GM12878 (cell line): ENCODE data around the gene PRRC2A. TPM values are rescaled to one million over a fixed set of nuclear protein-coding genes. Genes with fewer than 3 reads are reported as not detected.

Source experiments
- ATAC-seq: fragments of 200-7000 bp; cut with Tn5 transposase; 3 replicates; pipeline ENCODE4 v1.9.1; 2020; ENCODE audit warnings: mild to moderate bottlenecking, moderate library complexity
- BruUV-seq: library from RNA; stranded (reverse); fragments of 400-500 nt; replicated peaks from 2 replicates; lab custom pipeline; 2021; lab: Mats Ljungman, UMichigan
- CTCF ChIA-PET: fragments of 300-600 bp; sonication (Branson Sonifier 250); formaldehyde crosslinking; extraction: SDS; loops from one replicate; lab custom pipeline; 2021; ENCODE audit warnings: inconsistent platforms; lab: Yijun Ruan, JAX
- POLR2A ChIA-PET: fragments of 350-600 bp; formaldehyde crosslinking; extraction: SDS; loops from one replicate; lab custom pipeline; 2021; ENCODE audit warnings: inconsistent platforms; lab: Charles Lee
- RAD21 ChIA-PET: fragments of 300-600 bp; sonication (Branson Sonifier 250); formaldehyde crosslinking; loops from one replicate; lab custom pipeline; 2023; ENCODE audit warnings: antibody characterized with exemption; ENCODE audit not compliant: unreplicated experiment; lab: Charles Lee
- SMC1A ChIA-PET: fragments of 300-600 bp; sonication (Branson Sonifier 250); formaldehyde crosslinking; loops from one replicate; lab custom pipeline; 2023; ENCODE audit not compliant: unreplicated experiment, uncharacterized antibody; lab: Charles Lee
- DNase-seq: peaks from one replicate; pipeline ENCODE4 v3.0.0-alpha.2; 2011; ENCODE audit warnings: low read depth, low spot score
- FAIRE-seq: peaks from 3 replicates; lab custom pipeline; 2011; peaks lifted over from hg19 to GRCh38; lab: Jason Lieb, UNC
- H2AFZ ChIP-seq: 2 replicates; pipeline ENCODE4 v1.6.0; 2011; ENCODE audit warnings: low read depth, low read length, control low read depth; ENCODE audit not compliant: control insufficient read depth
- H3K27ac ChIP-seq: 2 replicates; pipeline ENCODE4 v1.5.1; 2011; ENCODE audit warnings: control low read depth; ENCODE audit not compliant: control insufficient read depth, insufficient read depth
- H3K27me3 ChIP-seq, 2 experiments: replicated peaks in 1 of 2; 2 replicates each; pipeline versions ENCODE4 v1.6.0 to v1.6.1; 2011; ENCODE audit warnings: low read length in 1 of 2; ENCODE audit not compliant: control insufficient read depth in 2 of 2, insufficient read depth in 2 of 2
- H3K36me3 ChIP-seq, 2 experiments: 2 replicates each; pipeline ENCODE4 v1.5.1; 2011; ENCODE audit warnings: low read length in 1 of 2; ENCODE audit not compliant: control insufficient read depth in 2 of 2, insufficient read depth in 2 of 2
- H3K4me1 ChIP-seq: 2 replicates; pipeline ENCODE4 v1.6.1; 2011; ENCODE audit warnings: mild to moderate bottlenecking, low read length, moderate library complexity, mixed read lengths; ENCODE audit not compliant: control insufficient read depth, insufficient read depth
- H3K4me2 ChIP-seq: 2 replicates; pipeline ENCODE4 v1.6.0; 2011; ENCODE audit warnings: control low read depth; ENCODE audit not compliant: control insufficient read depth, insufficient read depth
- H3K4me3 ChIP-seq: fragments of 200-600 bp; sonication (generic); 2 replicates; pipeline ENCODE4 v1.5.1; 2016
- H3K79me2 ChIP-seq: 2 replicates; pipeline ENCODE4 v1.6.0; 2011; ENCODE audit warnings: low read length; ENCODE audit not compliant: control insufficient read depth, insufficient read depth
- H3K9ac ChIP-seq: 2 replicates; pipeline ENCODE4 v1.8.0; 2011; ENCODE audit warnings: low read length, control low read depth, mixed read lengths; ENCODE audit not compliant: control insufficient read depth, insufficient read depth
- H3K9me3 ChIP-seq: replicated peaks from 3 replicates; pipeline ENCODE4 v1.5.1; 2011; ENCODE audit warnings: mild to moderate bottlenecking, low read length; ENCODE audit not compliant: control insufficient read depth, insufficient read depth
- H4K20me1 ChIP-seq: 2 replicates; pipeline ENCODE4 v1.6.0; 2011; ENCODE audit not compliant: control insufficient read depth, insufficient read depth
- EED ChIP-seq: sonication (generic); IDR thresholded peaks from 2 replicates; pipeline ENCODE4 v1.6.1; 2016; ENCODE audit warnings: antibody characterized with exemption, low read depth
- IKZF1 ChIP-seq: fragments of 450-650 bp; conservative IDR thresholded peaks from 2 replicates; pipeline ENCODE4 v1.6.1; 2017; ENCODE audit warnings: antibody characterized with exemption, mild to moderate bottlenecking
- IKZF2 ChIP-seq, 2 experiments: fragments of 450-650 bp; IDR thresholded peaks; 2 replicates each; pipeline ENCODE4 v1.6.1; 2017; ENCODE audit warnings: mild to moderate bottlenecking in 2 of 2, moderate library complexity in 2 of 2
- MAX ChIP-seq: IDR thresholded peaks from 2 replicates; pipeline ENCODE4 v1.6.1; 2012; ENCODE audit warnings: low read depth, low read length, improper control_type of control experiment
- MTA2 ChIP-seq: fragments of 450-650 bp; IDR thresholded peaks from 2 replicates; pipeline ENCODE4 v1.6.1; 2016; ENCODE audit warnings: low read depth, mild to moderate bottlenecking, moderate library complexity
- REST ChIP-seq: IDR thresholded peaks from 2 replicates; pipeline ENCODE4 v1.6.1; 2012; ENCODE audit warnings: mild to moderate bottlenecking, low read depth, low read length
- SIN3A ChIP-seq: IDR thresholded peaks from 2 replicates; pipeline ENCODE4 v1.6.1; 2012; ENCODE audit warnings: low read depth, low read length, improper control_type of control experiment
- SMARCA5 ChIP-seq: fragments of 450-650 bp; IDR thresholded peaks from 2 replicates; pipeline ENCODE4 v1.6.1; 2017; ENCODE audit warnings: mild to moderate bottlenecking
- SPI1 ChIP-seq: IDR thresholded peaks from 2 replicates; pipeline ENCODE4 v1.6.1; 2011; ENCODE audit warnings: low read depth, mild to moderate bottlenecking, low read length, moderate library complexity, borderline replicate concordance; ENCODE audit not compliant: insufficient read depth
- WRNIP1 ChIP-seq: IDR thresholded peaks from 2 replicates; pipeline ENCODE4 v1.6.1; 2011; ENCODE audit warnings: low read depth, low read length, improper control_type of control experiment, borderline replicate concordance
- WGBS: methylation state at CpG from one replicate; pipeline ENCODE4 v1.1.6; 2016; ENCODE audit warnings: low lambda C conversion rate; ENCODE audit not compliant: insufficient replicate concordance, insufficient coverage; ENCODE audit errors: missing lambda C conversion rate; 5-methylcytosine and 5-hydroxymethylcytosine counted together
- in situ Hi-C: fragments of 300-500 bp; cut with MboI; formaldehyde crosslinking; loops from 9 replicates; pipeline ENCODE4 v1.14.3; 2018; ENCODE audit warnings: mixed read lengths
- intact Hi-C: fragments of 100-400 bp; cut with micrococcal nuclease; formaldehyde crosslinking; loops from one replicate; pipeline ENCODE4 v1.14.2; 2022; ENCODE audit not compliant: unreplicated experiment
- polyA plus RNA-seq, 11 experiments: library from polyadenylated mRNA; depleted of rRNA in 4 of 11; unstranded in 6 of 11; stranded (reverse) in 5 of 11; fragments of >200 nt; fragmentation: Nextera tagmentation in 4 of 11; fragmentation: Illumina TruSeq in 1 of 11; extraction: Ambion mirVana in 4 of 11; extraction: Trizol in 1 of 11; gene quantifications; 1 replicate in 1 of 11; 2 replicates in 10 of 11; pipeline versions ENCODE4 v1.2.1 to v1.2.3, GENCODE V29; 2011 to 2016; ENCODE audit warnings: inconsistent platforms in 2 of 11, missing spikeins in 2 of 11, low read depth in 1 of 11
- total RNA-seq, 4 experiments: library from RNA; depleted of rRNA in 3 of 4; stranded (reverse); fragments of >200 nt in 3 of 4; fragmentation: Illumina TruSeq in 1 of 4; extraction: Trizol in 1 of 4; gene quantifications; 2 replicates each; pipeline versions ENCODE4 v1.2.1 to v1.2.3, GENCODE V29; 2013 to 2021

Gene PRRC2A
- total and polyA plus RNA-seq, 10 of the 15 experiments (the other 5 are each of a cell fraction or from before 2014, with no cell fraction given), result 0.40 to 244 (median 61.3) TPM

DNA sequence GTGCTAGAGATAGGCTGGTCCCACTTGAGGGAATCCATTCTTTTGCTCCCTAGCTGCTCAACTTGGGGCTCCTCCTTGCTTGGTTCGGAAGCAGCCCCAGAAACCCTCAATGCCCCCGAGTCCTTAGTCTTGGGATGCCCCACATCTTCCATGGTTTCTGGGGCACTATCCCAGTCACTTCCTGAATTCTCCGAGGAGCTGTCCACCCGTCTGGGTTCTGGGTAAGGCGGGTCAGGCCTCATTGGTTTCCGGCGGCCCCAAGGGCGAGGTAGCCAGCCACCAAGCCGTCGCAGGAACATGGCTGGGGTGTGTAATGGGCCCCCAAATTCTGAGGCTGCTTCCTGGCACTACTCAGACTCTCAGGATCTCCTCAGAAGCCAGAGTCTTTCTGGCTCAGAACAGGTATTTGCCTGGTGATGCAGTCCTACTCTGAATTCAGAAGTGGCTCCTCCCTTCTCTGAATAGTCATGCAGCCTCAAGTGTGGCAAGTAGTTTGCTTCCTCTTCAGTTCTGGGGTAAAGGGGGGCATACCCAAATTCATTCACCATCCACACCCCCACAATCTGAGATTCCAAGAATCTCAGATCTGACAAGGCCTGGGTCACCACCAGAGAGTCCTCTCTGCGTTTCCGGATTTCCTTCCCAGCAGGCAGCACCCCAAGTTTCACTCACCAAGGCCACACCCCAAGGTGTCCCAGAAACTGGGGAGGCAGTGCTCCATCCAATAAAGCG is 39.3 kb downstream of the PRRC2A start:
- BruUV-seq, result no TSS peak
- in situ Hi-C loops, result no loop called here
- TF ChIP-seq MAX (peak; percentile 29; the same call in 1 of the 2 replicates), SIN3A (peak; percentile 27; the same call in 1 of the 2 replicates), SPI1 (0 out of 2 replicates have a peak, but pooled peaks have one; percentile 2), IKZF1 (peak; percentile 38; the same call in 1 of the 2 replicates), REST (peak; percentile 75), IKZF2 (IDR thresholded peaks at IDR 0.05) (0 out of 4 replicates have a peak, but pooled peaks of 1 of the 2 experiments have one; percentile 32), WRNIP1 (no peak), MTA2 (peak; percentile 17; the same call in 1 of the 2 replicates), SMARCA5 (no peak), EED (peak; percentile 38; the same call in 1 of the 2 replicates)
- intact Hi-C loops, result no loop called here
- no peaks in the 10 kb centered on the region; the same call in 2 of the 3 replicates for H3K9me3 ChIP-seq
- CTCF ChIA-PET, result interaction anchor here (1.1 to 2.2 kb wide), 3 partner anchors 7 to 85 kb away, joined by 4 to 19 read pairs (median 5); partner anchors contain the start of gene BAG6
- peaks cover 0 to 12% of the 10 kb centered on the region in 2 experiments for H3K36me3 ChIP-seq
- no peak for DNase-seq
- no peaks in the 10 kb centered on the region for H4K20me1 ChIP-seq
- peak overlapping the region; percentile 94 for H3K27ac ChIP-seq
- peak overlapping the region; percentile 79 for H3K4me3 ChIP-seq
- SMC1A ChIA-PET, result interaction anchor here (2.5 kb wide), 1 partner anchor 8 kb away, joined by 14 read pairs; the partner anchor contains the start of gene BAG6
- 5% methylated on average over 13 of the region's 13 CpGs for WGBS
- 0 out of 2 replicates have a peak overlapping the region, but pooled peaks have one; percentile 6 for H2AFZ ChIP-seq
- peaks cover 42% of the 10 kb centered on the region for H3K4me1 ChIP-seq
- no peaks in the 10 kb centered on the region for H3K27me3 ChIP-seq
- peaks cover 55% of the 10 kb centered on the region for H3K79me2 ChIP-seq
- peak overlapping the region; percentile 95 for H3K9ac ChIP-seq
- RAD21 ChIA-PET, result interaction anchor here (0.7 to 2.1 kb wide), 7 partner anchors 7 to 203 kb away, joined by 3 to 8 read pairs (median 4); partner anchors contain the start of genes AIF1, BAG6, MSH5 and NEU1
- POLR2A ChIA-PET, result interaction anchor here (0.6 to 5.9 kb wide), 9 partner anchors 7 to 165 kb away, joined by 3 to 107 read pairs (median 4); partner anchors contain the start of genes APOM, BAG6, CLIC1 and MSH5
- peak overlapping the region; percentile 99 for H3K4me2 ChIP-seq
- ATAC-seq, result peak; percentile 32
- FAIRE-seq, result no peak
